HEK293 (cell line): Measurements from ENCODE around the gene JAGN1.

ENCODE experiments used
- GLIS1 ChIP-seq: fragments of 450-650 bp; formaldehyde crosslinking; IDR thresholded peaks from 2 replicates; pipeline ENCODE4 v1.5.1; 2016; ENCODE audit warnings: missing biosample characterization, missing genetic modification characterization
- KLF8 ChIP-seq: fragments of 450-650 bp; formaldehyde crosslinking; IDR thresholded peaks from 2 replicates; pipeline ENCODE4 v1.5.1; 2016; ENCODE audit warnings: missing biosample characterization, missing genetic modification characterization
- OVOL3 ChIP-seq: fragments of 450-650 bp; formaldehyde crosslinking; IDR thresholded peaks from 2 replicates; pipeline ENCODE4 v1.5.1; 2016; ENCODE audit warnings: missing biosample characterization, missing genetic modification characterization
- PRDM2 ChIP-seq: fragments of 450-650 bp; formaldehyde crosslinking; IDR thresholded peaks from 2 replicates; pipeline ENCODE4 v1.5.1; 2016; ENCODE audit warnings: missing biosample characterization, missing genetic modification characterization, borderline replicate concordance
- PRDM4 ChIP-seq: fragments of 450-650 bp; formaldehyde crosslinking; IDR thresholded peaks from 2 replicates; pipeline ENCODE4 v1.5.1; 2017; ENCODE audit warnings: missing biosample characterization, missing genetic modification characterization
- SALL2 ChIP-seq: fragments of 450-650 bp; formaldehyde crosslinking; IDR thresholded peaks from 2 replicates; pipeline ENCODE4 v1.5.0; 2017; ENCODE audit warnings: missing biosample characterization, mild to moderate bottlenecking, missing genetic modification characterization, borderline replicate concordance
- SP2 ChIP-seq: fragments of 450-650 bp; formaldehyde crosslinking; IDR thresholded peaks from 2 replicates; pipeline ENCODE4 v1.5.1; 2016; ENCODE audit warnings: missing biosample characterization, missing genetic modification characterization
- ZBTB20 ChIP-seq: fragments of 450-650 bp; formaldehyde crosslinking; IDR thresholded peaks from 2 replicates; pipeline ENCODE4 v1.5.1; 2016; ENCODE audit warnings: missing biosample characterization, missing genetic modification characterization
- ZBTB6 ChIP-seq: fragments of 450-650 bp; formaldehyde crosslinking; IDR thresholded peaks from 2 replicates; pipeline ENCODE4 v1.5.1; 2017; ENCODE audit warnings: missing biosample characterization, missing genetic modification characterization
- ZBTB8A ChIP-seq: fragments of 450-650 bp; formaldehyde crosslinking; IDR thresholded peaks from 2 replicates; pipeline ENCODE4 v1.5.1; 2016; ENCODE audit warnings: missing biosample characterization, missing genetic modification characterization
- ZNF10 ChIP-seq: fragments of 450-650 bp; formaldehyde crosslinking; IDR thresholded peaks from 2 replicates; pipeline ENCODE4 v1.5.1; 2017; ENCODE audit warnings: missing biosample characterization, missing genetic modification characterization
- ZNF133 ChIP-seq: fragments of 450-650 bp; formaldehyde crosslinking; IDR thresholded peaks from 2 replicates; pipeline ENCODE4 v1.5.1; 2016; ENCODE audit warnings: missing biosample characterization, missing genetic modification characterization
- ZNF24 ChIP-seq: fragments of 450-650 bp; formaldehyde crosslinking; IDR thresholded peaks from 2 replicates; pipeline ENCODE4 v1.5.1; 2016; ENCODE audit warnings: missing biosample characterization, missing genetic modification characterization
- ZNF248 ChIP-seq: fragments of 450-650 bp; formaldehyde crosslinking; IDR thresholded peaks from 2 replicates; pipeline ENCODE4 v1.5.1; 2017; ENCODE audit warnings: missing biosample characterization, missing genetic modification characterization
- ZNF292 ChIP-seq: fragments of 450-650 bp; formaldehyde crosslinking; IDR thresholded peaks from 2 replicates; pipeline ENCODE4 v1.5.1; 2016; ENCODE audit warnings: low read depth, missing biosample characterization, missing genetic modification characterization, borderline replicate concordance
- ZNF302 ChIP-seq: fragments of 450-650 bp; formaldehyde crosslinking; IDR thresholded peaks from 2 replicates; pipeline ENCODE4 v1.5.1; 2016; ENCODE audit warnings: missing biosample characterization, missing genetic modification characterization, low read depth
- ZNF354C ChIP-seq: fragments of 450-650 bp; formaldehyde crosslinking; IDR thresholded peaks from 2 replicates; pipeline ENCODE4 v1.5.1; 2016; ENCODE audit warnings: missing biosample characterization, missing genetic modification characterization, low read depth, borderline replicate concordance
- ZNF37A ChIP-seq: fragments of 450-650 bp; IDR thresholded peaks from 2 replicates; pipeline ENCODE4 v1.5.1; 2018; ENCODE audit warnings: missing biosample characterization, missing genetic modification characterization
- ZNF398 ChIP-seq: fragments of 450-650 bp; formaldehyde crosslinking; IDR thresholded peaks from 2 replicates; pipeline ENCODE4 v1.5.1; 2017; ENCODE audit warnings: missing biosample characterization, missing genetic modification characterization
- ZNF404 ChIP-seq: fragments of 450-650 bp; formaldehyde crosslinking; IDR thresholded peaks from 2 replicates; pipeline ENCODE4 v1.5.1; 2017; ENCODE audit warnings: missing biosample characterization, missing genetic modification characterization
- ZNF521 ChIP-seq: fragments of 450-650 bp; formaldehyde crosslinking; IDR thresholded peaks from 2 replicates; pipeline ENCODE4 v1.5.1; 2017; ENCODE audit warnings: missing biosample characterization, mild to moderate bottlenecking, missing genetic modification characterization
- ZNF529 ChIP-seq: fragments of 450-650 bp; formaldehyde crosslinking; IDR thresholded peaks from 2 replicates; pipeline ENCODE4 v1.5.1; 2017; ENCODE audit warnings: missing genetic modification characterization, missing biosample characterization; ENCODE audit not compliant: insufficient replicate concordance
- ZNF623 ChIP-seq: fragments of 450-650 bp; formaldehyde crosslinking; IDR thresholded peaks from 2 replicates; pipeline ENCODE4 v1.5.1; 2016; ENCODE audit warnings: missing biosample characterization, missing genetic modification characterization
- ZNF701 ChIP-seq: fragments of 450-650 bp; formaldehyde crosslinking; IDR thresholded peaks from 2 replicates; pipeline ENCODE4 v1.5.1; 2016; ENCODE audit warnings: missing biosample characterization, missing genetic modification characterization
- ZNF707 ChIP-seq: fragments of 450-650 bp; formaldehyde crosslinking; IDR thresholded peaks from 2 replicates; pipeline ENCODE4 v1.5.1; 2016; ENCODE audit warnings: missing biosample characterization, missing genetic modification characterization
- ZSCAN18 ChIP-seq: fragments of 450-650 bp; formaldehyde crosslinking; IDR thresholded peaks from 2 replicates; pipeline ENCODE4 v1.5.1; 2016; ENCODE audit warnings: missing biosample characterization, missing genetic modification characterization

The JAGN1 gene

GRCh38 chr3:9890249-9891071 lies at the start of gene JAGN1 (continued):
- peak; percentile 38; the same call in 1 of the 2 replicates for TF ChIP-seq ZNF133 (tag by site-specific recombination)
- no peak for TF ChIP-seq ZNF701 (tag by site-specific recombination)
- TF ChIP-seq KLF8, result peak; percentile 76; the same call in 1 of the 2 replicates
- TF ChIP-seq ZNF24 (tag by site-specific recombination), result peak; percentile 73
- TF ChIP-seq ZSCAN18, result 0 out of 2 replicates have a peak, but pooled peaks have one; percentile 46
- TF ChIP-seq ZBTB6, result no peak
- TF ChIP-seq ZNF37A (tag by site-specific recombination), result no peak
- peak; percentile 65 for TF ChIP-seq ZBTB8A (tag by site-specific recombination)
- TF ChIP-seq SP2 (tag by site-specific recombination), result peak; percentile 62
- no peak for TF ChIP-seq ZNF529 (tag by site-specific recombination)
- no peak; the same call in 1 of the 2 replicates for TF ChIP-seq ZNF623
- no peak for TF ChIP-seq ZNF302 (tag by site-specific recombination)
- no peak for TF ChIP-seq ZNF398
- TF ChIP-seq SALL2 (tag by site-specific recombination), result no peak
- TF ChIP-seq OVOL3 (tag by site-specific recombination), result peak; percentile 76
- no peak for TF ChIP-seq ZNF248 (tag by site-specific recombination)
- TF ChIP-seq ZNF707 (tag by site-specific recombination), result no peak
- TF ChIP-seq ZNF10, result peak; percentile 38; the same call in 1 of the 2 replicates
- peak; percentile 66; the same call in 1 of the 2 replicates for TF ChIP-seq ZBTB20
- TF ChIP-seq ZNF521, result no peak
- peak; percentile 35; the same call in 1 of the 2 replicates for TF ChIP-seq GLIS1 (tag by site-specific recombination)
- no peak for TF ChIP-seq ZNF292 (tag by site-specific recombination)
- no peak for TF ChIP-seq PRDM4
- TF ChIP-seq ZNF404, result no peak
- no peak for TF ChIP-seq PRDM2 (tag by site-specific recombination)
- no peak for TF ChIP-seq ZNF354C (tag by site-specific recombination)
